Mesendoderm (in vitro differentiated cells): ENCODE measurements around the gene CYP17A1.

Experiments used
- DNase-seq: peaks from one replicate; pipeline ENCODE4 v3.0.0; 2013
- H2AK5ac ChIP-seq: 2 replicates; pipeline ENCODE4 v1.6.1; 2013; ENCODE audit warnings: low read length, inconsistent platforms
- H2BK120ac ChIP-seq: 2 replicates; pipeline ENCODE4 v1.6.1; 2013; ENCODE audit warnings: low read depth, mild to moderate bottlenecking, low read length, moderate library complexity, mixed read lengths
- H2BK15ac ChIP-seq: replicated peaks from 2 replicates; pipeline ENCODE4 v1.6.1; 2013; ENCODE audit warnings: low read depth, mild to moderate bottlenecking, moderate library complexity
- H2BK5ac ChIP-seq: 2 replicates; pipeline ENCODE4 v1.6.1; 2013; ENCODE audit warnings: low read length, inconsistent platforms
- H3K18ac ChIP-seq: 2 replicates; pipeline ENCODE4 v1.6.1; 2013; ENCODE audit warnings: mild to moderate bottlenecking, low read length, mixed read lengths
- H3K23ac ChIP-seq: one replicate; pipeline ENCODE4 v1.6.1; 2013; ENCODE audit warnings: low read length
- H3K27ac ChIP-seq: 2 replicates; pipeline ENCODE4 v1.5.1; 2013; ENCODE audit warnings: low read depth, mild to moderate bottlenecking, inconsistent platforms, low read length, moderate library complexity
- H3K27me3 ChIP-seq: 2 replicates; pipeline ENCODE4 v1.6.1; 2013; ENCODE audit warnings: low read length, control low read depth, mild to moderate bottlenecking, inconsistent platforms; ENCODE audit not compliant: insufficient read depth, poor library complexity
- H3K36me3 ChIP-seq: 2 replicates; pipeline ENCODE4 v1.6.1; 2013; ENCODE audit warnings: low read length, inconsistent platforms; ENCODE audit not compliant: control insufficient read depth, insufficient read depth
- H3K4ac ChIP-seq: one replicate; pipeline ENCODE4 v1.6.1; 2013; ENCODE audit warnings: low read depth, mild to moderate bottlenecking, low read length, moderate library complexity
- H3K4me1 ChIP-seq: 2 replicates; pipeline ENCODE4 v1.6.1; 2013; ENCODE audit warnings: low read depth, low read length, inconsistent platforms; ENCODE audit not compliant: control insufficient read depth
- H3K4me2 ChIP-seq: 2 replicates; pipeline ENCODE4 v1.6.1; 2013; ENCODE audit warnings: low read length
- H3K4me3 ChIP-seq: 2 replicates; pipeline ENCODE4 v1.5.1; 2013; ENCODE audit warnings: mild to moderate bottlenecking, low read length
- H3K56ac ChIP-seq: one replicate; pipeline ENCODE4 v1.6.1; 2013; ENCODE audit warnings: low read length
- H3K79me1 ChIP-seq: 2 replicates; pipeline ENCODE4 v1.6.1; 2013; ENCODE audit warnings: low read length, inconsistent platforms
- H3K79me2 ChIP-seq: 2 replicates; pipeline ENCODE4 v1.6.1; 2013; ENCODE audit warnings: mild to moderate bottlenecking, low read length; ENCODE audit not compliant: control insufficient read depth, insufficient read depth
- H3K9ac ChIP-seq: 2 replicates; pipeline ENCODE4 v1.6.1; 2013; ENCODE audit warnings: low read length, inconsistent platforms
- H4K5ac ChIP-seq: one replicate; pipeline ENCODE4 v1.6.1; 2013; ENCODE audit warnings: low read length
- H4K8ac ChIP-seq: one replicate; pipeline ENCODE4 v1.6.1; 2013; ENCODE audit warnings: low read depth, mild to moderate bottlenecking, control low read depth, low read length, moderate library complexity
- WGBS: extraction: QIAGEN DNeasy Blood & Tissue Kit; methylation state at CpG from one replicate; pipeline ENCODE4 v1.1.7; 2013; ENCODE audit warnings: low lambda C conversion rate, missing lambda C conversion rate; ENCODE audit not compliant: insufficient coverage; ENCODE audit errors: extremely low coverage; 5-methylcytosine and 5-hydroxymethylcytosine counted together

Gene CYP17A1

DNA sequence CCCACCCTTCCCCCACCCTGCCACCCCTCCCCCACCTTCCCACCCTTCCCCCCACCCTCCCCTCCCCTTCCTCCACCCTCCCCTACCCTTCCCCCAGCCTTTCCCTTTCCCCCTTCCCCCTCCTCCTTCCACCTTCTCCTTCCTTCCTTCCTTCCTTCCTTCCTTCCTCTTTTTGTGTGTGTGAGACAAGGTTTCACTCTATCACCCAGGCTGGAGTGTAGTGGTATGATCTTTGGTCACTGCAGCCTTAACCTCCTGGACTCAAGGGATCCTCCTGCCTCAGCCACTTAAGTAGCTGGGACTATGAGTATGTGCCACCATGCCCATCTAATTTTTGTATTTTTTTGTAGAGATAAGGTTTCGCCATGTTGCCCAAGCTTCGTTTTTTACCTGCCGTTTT lies 35.2 kb downstream of the CYP17A1 start:
- H3K4ac ChIP-seq, result no peak overlapping the region
- H3K18ac ChIP-seq, result peak overlapping the region; percentile 43
- no peak overlapping the region for H3K23ac ChIP-seq
- no peaks in the 10 kb centered on the region for H3K79me1 ChIP-seq
- peaks cover 21% of the 10 kb centered on the region for H3K4me1 ChIP-seq
- H2BK120ac ChIP-seq, result no peak overlapping the region
- H3K36me3 ChIP-seq, result no peaks in the 10 kb centered on the region
- no peaks in the 10 kb centered on the region for H3K79me2 ChIP-seq
- no CpG with 5 or more reads among the region's 3 CpGs for WGBS
- H3K4me3 ChIP-seq, result no peak overlapping the region
- H2BK5ac ChIP-seq, result peak overlapping the region; percentile 61
- peak overlapping the region; percentile 62 for H3K56ac ChIP-seq
- H4K5ac ChIP-seq, result no peak overlapping the region
- peak overlapping the region; percentile 82 for H3K27ac ChIP-seq
- H3K4me2 ChIP-seq, result no peak overlapping the region
- H3K27me3 ChIP-seq, result no peaks in the 10 kb centered on the region
- H3K9ac ChIP-seq, result no peak overlapping the region
- peak; percentile 34 for DNase-seq
- H4K8ac ChIP-seq, result no peak overlapping the region
- no peak overlapping the region for H2AK5ac ChIP-seq
- H2BK15ac ChIP-seq, result no peak overlapping the region

DNA sequence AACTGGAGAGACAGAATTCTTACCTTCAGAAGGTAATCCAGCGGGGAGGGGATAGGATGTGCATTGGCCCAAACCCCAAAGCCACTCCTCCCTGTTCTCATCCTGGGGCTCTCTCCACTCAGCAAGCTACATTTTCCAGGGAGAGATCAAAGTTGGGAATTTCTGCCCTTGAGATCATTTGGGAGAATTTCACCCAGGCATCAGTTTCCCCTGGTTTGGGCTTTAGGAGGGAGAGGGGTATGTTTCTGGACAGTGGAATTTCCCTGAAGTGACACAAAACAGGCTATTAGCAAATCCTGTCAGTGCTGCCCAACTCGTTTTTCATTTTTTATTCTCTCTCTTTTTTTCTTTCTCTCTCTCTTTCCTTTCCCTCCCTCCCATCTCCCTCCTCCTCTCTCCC lies 35.7 kb downstream of the CYP17A1 start:
- H3K27me3 ChIP-seq, result no peaks in the 10 kb centered on the region
- no peak overlapping the region for H3K9ac ChIP-seq
- peaks cover 21% of the 10 kb centered on the region for H3K4me1 ChIP-seq
- H4K5ac ChIP-seq, result no peak overlapping the region
- peak overlapping the region; percentile 16 for H3K18ac ChIP-seq
- H2AK5ac ChIP-seq, result no peak overlapping the region
- H3K79me1 ChIP-seq, result no peaks in the 10 kb centered on the region
- no peaks in the 10 kb centered on the region for H3K79me2 ChIP-seq
- no peak overlapping the region for H3K4me3 ChIP-seq
- H3K36me3 ChIP-seq, result no peaks in the 10 kb centered on the region
- peak overlapping the region; percentile 19 for H3K27ac ChIP-seq
- no CpG with 5 or more reads among the region's 2 CpGs for WGBS
- DNase-seq, result peak; percentile 68
- H3K4me2 ChIP-seq, result no peak overlapping the region
- peak overlapping the region; percentile 46 for H2BK120ac ChIP-seq
- no peak overlapping the region for H3K23ac ChIP-seq
- H3K56ac ChIP-seq, result no peak overlapping the region
- no peak overlapping the region for H2BK15ac ChIP-seq
- no peak overlapping the region for H4K8ac ChIP-seq
- H2BK5ac ChIP-seq, result no peak overlapping the region
- H3K4ac ChIP-seq, result peak overlapping the region; percentile 56

DNA sequence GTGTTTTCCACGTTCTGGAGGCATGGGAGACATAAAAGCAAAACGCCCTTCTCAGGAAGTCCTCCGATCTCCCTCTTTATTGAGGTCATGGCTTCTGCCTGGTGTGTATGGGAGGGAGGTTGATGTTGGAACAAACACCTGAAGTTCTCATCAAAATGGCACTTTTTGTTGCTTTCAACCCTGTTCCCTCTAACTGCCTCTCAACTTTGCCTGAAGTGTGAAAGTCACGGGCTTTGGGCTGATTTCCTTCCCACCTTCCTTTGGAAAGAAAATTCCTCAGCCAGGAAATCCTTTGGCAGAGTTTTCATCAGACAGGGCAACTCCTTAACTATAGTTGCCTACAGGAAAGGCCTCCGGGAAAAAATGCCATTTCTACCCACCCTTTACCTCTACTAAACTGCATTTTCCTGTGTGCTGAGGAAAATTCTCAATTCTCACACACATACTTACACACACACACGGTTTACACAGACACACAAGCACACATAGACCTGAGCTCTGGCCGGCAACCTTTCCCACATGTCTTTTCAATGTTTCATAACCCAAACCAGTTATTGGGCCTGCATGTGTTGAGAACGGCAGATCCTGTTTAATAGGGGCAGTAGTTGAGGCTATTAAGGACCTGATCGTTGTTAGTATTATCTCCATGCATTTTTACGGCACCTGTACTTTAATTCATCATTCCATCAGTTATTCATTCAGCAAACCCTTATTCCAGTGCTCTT lies 36.4 kb downstream of the CYP17A1 start:
- peak overlapping the region; percentile 19 for H3K27ac ChIP-seq

GRCh38 chr10:102799691-102800471 lies 37.3 kb downstream of the CYP17A1 start:
- Histone ChIP-seq H3K4me3 (no peak overlapping the region), H3K36me3 (no peaks in the 10 kb centered on the region), H3K23ac (no peak overlapping the region), H4K8ac (no peak overlapping the region), H2BK5ac (no peak overlapping the region), H3K79me1 (no peaks in the 10 kb centered on the region), H3K27me3 (no peaks in the 10 kb centered on the region), H3K4me1 (peaks cover 21% of the 10 kb centered on the region), H4K5ac (no peak overlapping the region), H3K4ac (no peak overlapping the region), H3K18ac (peak overlapping the region; percentile 28), H3K4me2 (no peak overlapping the region), H3K27ac (peak overlapping the region; percentile 19), H3K79me2 (no peaks in the 10 kb centered on the region), H3K56ac (peak overlapping the region; percentile 22), H2AK5ac (no peak overlapping the region), H2BK15ac (no peak overlapping the region), H2BK120ac (no peak overlapping the region), H3K9ac (peak overlapping the region; percentile 18)
- no CpG with 5 or more reads among the region's 8 CpGs for WGBS
- no peak for DNase-seq

More for the DNA sequence above, 36.4 kb downstream of the CYP17A1 start:
- H4K8ac ChIP-seq, result no peak overlapping the region
- no peak overlapping the region for H3K4me2 ChIP-seq
- peak overlapping the region; percentile 78 for H3K18ac ChIP-seq
- peak overlapping the region; percentile 68 for H3K56ac ChIP-seq
- no peak overlapping the region for H3K23ac ChIP-seq
- no peak overlapping the region for H3K4me3 ChIP-seq
- H3K79me2 ChIP-seq, result no peaks in the 10 kb centered on the region
- peak overlapping the region; percentile 50 for H3K4ac ChIP-seq
- H2BK120ac ChIP-seq, result peak overlapping the region; percentile 35
- peaks cover 21% of the 10 kb centered on the region for H3K4me1 ChIP-seq
- H3K36me3 ChIP-seq, result no peaks in the 10 kb centered on the region
- H3K79me1 ChIP-seq, result no peaks in the 10 kb centered on the region
- peak; percentile 17 for DNase-seq
- H2BK5ac ChIP-seq, result no peak overlapping the region
- peak overlapping the region; percentile 76 for H2AK5ac ChIP-seq
- WGBS, result no CpG with 5 or more reads among the region's 10 CpGs
- H3K9ac ChIP-seq, result peak overlapping the region; percentile 10
- no peaks in the 10 kb centered on the region for H3K27me3 ChIP-seq
- H4K5ac ChIP-seq, result no peak overlapping the region
- no peak overlapping the region for H2BK15ac ChIP-seq

DNA sequence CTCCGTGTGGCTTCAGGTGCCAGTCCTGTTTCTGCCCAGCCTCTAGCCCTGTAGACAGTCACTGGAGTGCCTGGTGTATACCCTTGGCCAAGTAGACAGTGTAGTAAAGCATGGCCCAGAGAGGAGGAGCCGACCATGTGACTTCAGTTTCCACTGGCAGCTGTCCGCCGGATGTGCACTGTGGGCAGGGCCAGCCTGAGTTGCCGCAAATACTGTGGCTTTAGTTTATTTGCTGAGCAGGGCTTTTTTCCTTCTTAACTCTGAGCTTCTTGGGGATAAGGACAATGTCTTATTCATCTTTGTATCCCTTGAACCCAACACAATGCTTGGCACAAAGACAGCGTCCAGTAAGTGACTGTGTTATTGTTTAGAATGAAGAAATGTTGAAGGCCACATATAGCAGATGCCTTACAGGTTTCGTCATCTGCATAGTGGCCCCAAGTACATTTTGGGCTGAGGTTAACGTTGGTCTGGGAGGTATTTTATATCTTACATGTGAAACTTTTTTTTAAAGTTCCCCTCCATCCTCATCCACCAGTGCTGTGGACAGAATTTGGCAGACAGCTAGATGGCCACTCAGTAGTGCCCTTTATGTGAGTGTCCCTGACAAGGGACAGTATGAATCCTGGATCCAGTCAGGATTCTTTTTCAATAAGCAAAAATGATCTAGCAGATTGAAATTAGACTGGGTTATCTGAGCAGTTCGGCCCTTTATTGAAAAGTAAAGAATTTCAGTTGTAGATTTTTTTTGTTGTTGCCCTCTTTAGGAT lies 40.6 kb downstream of the CYP17A1 start:
- no peak overlapping the region for H3K4me3 ChIP-seq

More for the DNA sequence above, 40.6 kb downstream of the CYP17A1 start:
- no peak overlapping the region for H3K23ac ChIP-seq
- no peak for DNase-seq
- no peak overlapping the region for H3K56ac ChIP-seq
- no peaks in the 10 kb centered on the region for H3K27me3 ChIP-seq
- H4K5ac ChIP-seq, result no peak overlapping the region
- no peaks in the 10 kb centered on the region for H3K79me2 ChIP-seq
- H3K36me3 ChIP-seq, result no peaks in the 10 kb centered on the region
- no peaks in the 10 kb centered on the region for H3K79me1 ChIP-seq
- no peak overlapping the region for H2BK15ac ChIP-seq
- peaks cover 9% of the 10 kb centered on the region for H3K4me1 ChIP-seq
- no peak overlapping the region for H3K9ac ChIP-seq
- no peak overlapping the region for H3K4me2 ChIP-seq
- no peak overlapping the region for H2AK5ac ChIP-seq
- H4K8ac ChIP-seq, result no peak overlapping the region
- H2BK120ac ChIP-seq, result no peak overlapping the region
- no peak overlapping the region for H2BK5ac ChIP-seq
- no peak overlapping the region for H3K27ac ChIP-seq
- no peak overlapping the region for H3K4ac ChIP-seq
- no peak overlapping the region for H3K18ac ChIP-seq
- no CpG with 5 or more reads among the region's 9 CpGs for WGBS
